C4-2B (cell line): Measurements from ENCODE around the gene RPS6KA3.

Experiments
- H3K27ac ChIP-seq: fragments of 450-650 bp; 2 replicates; pipeline ENCODE4 v1.5.1; 2017
- ZFX ChIP-seq: fragments of 450-650 bp; IDR thresholded peaks from 2 replicates; pipeline ENCODE4 v1.6.1; 2017
- TF ChIP-seq, protein P1 (sequence below): fragments of 450-650 bp; conservative IDR thresholded peaks from 2 replicates; pipeline ENCODE4 v1.5.1; 2017; ENCODE audit warnings: mild to moderate bottlenecking

The RPS6KA3 gene

DNA sequence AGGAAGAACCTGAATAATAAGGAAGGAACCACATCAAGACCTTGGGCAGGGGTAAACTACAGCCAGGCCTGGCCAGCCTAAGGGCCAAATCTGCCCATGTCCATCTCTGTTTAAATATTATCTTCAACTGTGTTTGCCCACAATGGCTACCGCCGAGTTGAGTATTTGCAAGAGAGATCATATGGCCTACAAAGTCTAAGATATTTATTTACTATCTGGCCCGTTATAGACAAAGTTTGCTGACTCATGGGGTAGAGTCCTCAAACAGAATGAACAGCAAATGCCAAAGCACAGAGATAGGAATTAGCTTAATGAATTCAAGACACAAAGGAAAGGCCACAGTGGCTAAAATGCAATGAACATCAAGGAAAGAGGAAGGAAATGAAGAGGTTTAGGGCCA, 44.8 kb downstream of the RPS6KA3 start:
- no peak overlapping the region for H3K27ac ChIP-seq
- no peak for TF ChIP-seq ZFX
- TF ChIP-seq, protein P1, sequence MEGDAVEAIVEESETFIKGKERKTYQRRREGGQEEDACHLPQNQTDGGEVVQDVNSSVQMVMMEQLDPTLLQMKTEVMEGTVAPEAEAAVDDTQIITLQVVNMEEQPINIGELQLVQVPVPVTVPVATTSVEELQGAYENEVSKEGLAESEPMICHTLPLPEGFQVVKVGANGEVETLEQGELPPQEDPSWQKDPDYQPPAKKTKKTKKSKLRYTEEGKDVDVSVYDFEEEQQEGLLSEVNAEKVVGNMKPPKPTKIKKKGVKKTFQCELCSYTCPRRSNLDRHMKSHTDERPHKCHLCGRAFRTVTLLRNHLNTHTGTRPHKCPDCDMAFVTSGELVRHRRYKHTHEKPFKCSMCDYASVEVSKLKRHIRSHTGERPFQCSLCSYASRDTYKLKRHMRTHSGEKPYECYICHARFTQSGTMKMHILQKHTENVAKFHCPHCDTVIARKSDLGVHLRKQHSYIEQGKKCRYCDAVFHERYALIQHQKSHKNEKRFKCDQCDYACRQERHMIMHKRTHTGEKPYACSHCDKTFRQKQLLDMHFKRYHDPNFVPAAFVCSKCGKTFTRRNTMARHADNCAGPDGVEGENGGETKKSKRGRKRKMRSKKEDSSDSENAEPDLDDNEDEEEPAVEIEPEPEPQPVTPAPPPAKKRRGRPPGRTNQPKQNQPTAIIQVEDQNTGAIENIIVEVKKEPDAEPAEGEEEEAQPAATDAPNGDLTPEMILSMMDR: no peak

- H3K27ac ChIP-seq: no peak overlapping the region
- TF ChIP-seq, protein P1: no peak
- no peak for TF ChIP-seq ZFX
Observed at GRCh38 chrX:20218836-20219505, 47.7 kb downstream of the RPS6KA3 start.

- H3K27ac ChIP-seq: no peak overlapping the region
- TF ChIP-seq, protein P1: no peak
- TF ChIP-seq ZFX: no peak
Observed at GRCh38 chrX:20217906-20218305, 48.8 kb downstream of the RPS6KA3 start.

- no peak overlapping the region for H3K27ac ChIP-seq
- TF ChIP-seq, protein P1: no peak
- TF ChIP-seq ZFX: no peak
Observed at GRCh38 chrX:20217271-20217670, 49.4 kb downstream of the RPS6KA3 start.

DNA sequence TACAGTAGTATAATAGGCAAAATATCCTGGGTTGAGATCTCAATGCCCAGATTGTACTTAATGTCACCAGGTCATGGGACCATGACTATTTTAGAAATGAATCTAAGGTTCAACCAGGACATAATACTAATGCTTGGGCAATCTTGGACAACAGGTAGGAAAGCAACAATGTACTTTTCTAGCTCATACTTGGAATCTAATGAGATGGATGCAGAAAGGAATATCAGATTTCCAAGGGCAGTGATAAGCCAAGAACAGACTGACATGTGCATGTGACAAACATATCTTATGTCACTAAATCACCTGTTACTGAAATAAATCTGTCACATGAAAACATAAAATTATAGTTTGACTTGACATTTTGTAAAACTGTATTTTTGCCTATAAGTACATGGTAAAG, 51.1 kb downstream of the RPS6KA3 start:
- TF ChIP-seq, protein P1: no peak
- TF ChIP-seq ZFX: no peak
- H3K27ac ChIP-seq: no peak overlapping the region

DNA sequence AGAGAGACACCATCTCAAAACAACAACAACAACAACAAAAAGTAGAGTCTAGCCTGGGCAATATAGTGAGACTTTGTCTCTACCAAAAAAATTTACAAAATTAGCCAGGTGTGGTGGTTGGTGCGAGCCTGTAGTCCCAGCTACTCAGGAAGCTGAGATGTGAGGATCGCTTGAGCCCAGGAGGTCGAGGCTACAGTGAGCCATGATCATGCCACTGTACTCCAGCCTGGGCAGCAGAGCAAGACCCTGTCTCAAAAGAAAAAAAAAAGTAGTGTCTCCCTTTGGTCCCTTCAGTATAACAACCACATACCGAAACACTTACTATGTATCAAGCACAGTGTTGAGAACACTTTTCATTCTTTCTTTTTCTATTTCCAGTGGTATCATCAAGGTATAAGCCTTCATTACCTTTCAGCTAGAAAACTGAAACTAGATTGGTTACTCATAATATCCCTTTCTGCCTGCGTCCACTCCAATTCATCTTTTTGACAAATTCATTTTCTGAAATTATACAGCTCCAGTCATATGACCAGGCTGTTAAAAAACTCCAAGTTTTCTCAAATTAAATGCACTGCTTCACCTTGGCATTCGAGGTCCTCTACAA, 54.1 kb downstream of the RPS6KA3 start:
- TF ChIP-seq, protein P1: no peak
- TF ChIP-seq ZFX: no peak

GRCh38 chrX:20211261-20211786, 55.4 kb downstream of the RPS6KA3 start:
- no peak overlapping the region for H3K27ac ChIP-seq
- TF ChIP-seq, protein P1: no peak
- TF ChIP-seq ZFX: no peak

More for the DNA sequence above, 54.1 kb downstream of the RPS6KA3 start:
- H3K27ac ChIP-seq: no peak overlapping the region
